ENCODE data around the gene GCHFR.

DNA sequence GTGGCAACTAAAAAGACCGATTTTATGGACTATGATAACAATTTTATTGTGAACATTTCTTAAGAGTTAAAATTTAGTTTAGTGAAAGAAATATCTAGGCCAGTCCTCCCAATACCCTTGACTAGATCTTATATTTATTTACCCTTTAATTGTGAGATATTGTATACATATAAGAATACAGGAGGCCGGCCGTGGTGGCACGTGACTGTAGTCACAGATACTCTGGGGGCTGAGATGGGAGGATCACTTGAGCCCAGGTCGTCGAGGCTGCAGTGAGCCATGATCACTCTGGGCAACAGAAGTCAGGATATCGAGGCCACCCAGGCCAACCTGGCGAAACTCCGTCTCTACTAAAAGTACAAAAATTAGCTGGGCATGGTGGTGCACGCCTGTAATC is 8.1 kb upstream of the GCHFR start:
- TF ChIP-seq CTCF (IDR thresholded peaks at IDR 0.05; ENCODE audit: low read length) (no peak), EZH2 (IDR thresholded peaks at IDR 0.05; ENCODE audit: borderline replicate concordance, low read length) (no peak)

Measured in OCI-LY1 (cell line).